ENCODE results near the gene RAE1. TPM values are rescaled to one million over a fixed set of nuclear protein-coding genes. Genes with fewer than 3 reads are reported as not detected.

The RAE1 gene
- total RNA-seq, 1 experiment from 2014 or later: 53.1 TPM

DNA sequence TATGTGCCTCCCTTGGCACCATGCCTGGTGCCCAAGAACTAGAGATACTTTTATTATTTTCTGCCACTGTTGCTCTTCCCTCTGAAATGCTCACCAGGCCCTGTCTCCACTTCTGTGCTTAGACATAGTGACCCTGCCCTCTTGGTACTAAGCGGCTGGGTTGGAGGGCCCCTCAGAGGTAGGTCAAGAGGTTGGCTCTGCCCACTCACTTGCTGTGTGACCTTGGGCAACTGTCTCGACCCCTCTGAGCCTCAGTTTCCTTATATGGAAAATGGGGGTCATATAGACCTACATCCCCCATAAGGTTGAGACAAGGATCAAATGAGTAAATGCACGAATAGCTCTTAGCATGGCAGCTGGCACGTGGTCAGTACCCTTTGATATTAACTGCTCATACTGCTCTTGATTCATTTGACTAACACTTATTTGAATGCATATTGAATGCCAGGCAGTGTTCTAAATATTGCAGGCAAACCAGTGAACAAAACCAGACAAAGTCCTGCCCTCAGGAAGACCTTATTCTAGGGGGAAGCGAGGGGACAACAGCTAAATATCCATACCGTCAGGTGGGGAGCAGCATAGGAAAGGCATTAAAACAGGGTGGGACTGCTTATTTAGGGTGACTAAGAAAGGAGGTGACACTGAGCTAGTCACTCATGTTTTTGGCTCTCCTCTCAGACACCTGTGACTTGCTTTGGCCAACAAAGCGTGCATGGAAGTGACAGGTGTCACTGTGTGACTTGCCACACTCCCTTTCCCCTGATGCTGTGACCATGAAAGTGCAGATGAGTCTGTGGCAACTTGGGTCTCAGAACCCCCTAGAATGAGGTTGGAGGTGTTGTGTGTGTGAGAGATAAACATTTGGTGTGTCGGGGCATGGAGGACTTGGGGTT is 35.7 kb upstream of the RAE1 start:
- H3K27ac ChIP-seq (ENCODE audit: insufficient read length, low read depth, low read length): no peak overlapping the region
- H4K8ac ChIP-seq (replicated peaks; ENCODE audit: insufficient read length, low read depth, low read length): no peak overlapping the region
- no peak overlapping the region for H3K4ac ChIP-seq (ENCODE audit: low read depth, low read length)
- H3K4me1 ChIP-seq (ENCODE audit: insufficient read depth, low read length): no peaks in the 10 kb centered on the region
- H3K27me3 ChIP-seq (ENCODE audit: insufficient read depth, low read length): no peaks in the 10 kb centered on the region
- no CpG with 5 or more reads among the region's 8 CpGs for WGBS (ENCODE audit: extremely low coverage, insufficient read length, low lambda C conversion rate)
- no peak overlapping the region for H3K14ac ChIP-seq (ENCODE audit: insufficient read depth, low read length)
- H3T11ph ChIP-seq (ENCODE audit: low read length): no peak overlapping the region
- H4K5ac ChIP-seq (ENCODE audit: insufficient read length, low read depth, low read length): no peak overlapping the region
- Mint-ChIP-seq H3K9me3 (no peaks in the 10 kb centered on the region), H3K36me3 (ENCODE audit: insufficient read depth in 1 of 3, low read depth in 3 of 3) (no peaks in the 10 kb centered on the region), H3K27me3 (ENCODE audit: low read depth) (peaks cover 9% of the 10 kb centered on the region), H3K4me3 (no peak overlapping the region), H3K27ac (peak overlapping the region in 2 of 3 experiments; percentile 29 to 68; a peak in 2 of 7 replicates), H3K4me1 (peaks cover 8% of the 10 kb centered on the region in 2 experiments; a peak in 2 of 4 replicates)
- no peak overlapping the region for H3K23ac ChIP-seq (ENCODE audit: insufficient read length, low read depth, low read length)
- H3K23me2 ChIP-seq (ENCODE audit: insufficient read length, low read depth, low read length, poor library complexity, severe bottlenecking): no peaks in the 10 kb centered on the region
- H4K20me1 ChIP-seq (ENCODE audit: control insufficient read depth, insufficient read depth, insufficient read length): no peaks in the 10 kb centered on the region
- no peak overlapping the region for H3K18ac ChIP-seq (ENCODE audit: insufficient read length, low read depth, low read length)
- H4K91ac ChIP-seq (ENCODE audit: insufficient read length, low read depth, low read length): no peak overlapping the region
- no peak overlapping the region for H3K9ac ChIP-seq (ENCODE audit: extremely low read depth, insufficient read length, low read length)
- H2AK5ac ChIP-seq (ENCODE audit: insufficient read length, low read length): no peak overlapping the region
- TF ChIP-seq, protein P1, sequence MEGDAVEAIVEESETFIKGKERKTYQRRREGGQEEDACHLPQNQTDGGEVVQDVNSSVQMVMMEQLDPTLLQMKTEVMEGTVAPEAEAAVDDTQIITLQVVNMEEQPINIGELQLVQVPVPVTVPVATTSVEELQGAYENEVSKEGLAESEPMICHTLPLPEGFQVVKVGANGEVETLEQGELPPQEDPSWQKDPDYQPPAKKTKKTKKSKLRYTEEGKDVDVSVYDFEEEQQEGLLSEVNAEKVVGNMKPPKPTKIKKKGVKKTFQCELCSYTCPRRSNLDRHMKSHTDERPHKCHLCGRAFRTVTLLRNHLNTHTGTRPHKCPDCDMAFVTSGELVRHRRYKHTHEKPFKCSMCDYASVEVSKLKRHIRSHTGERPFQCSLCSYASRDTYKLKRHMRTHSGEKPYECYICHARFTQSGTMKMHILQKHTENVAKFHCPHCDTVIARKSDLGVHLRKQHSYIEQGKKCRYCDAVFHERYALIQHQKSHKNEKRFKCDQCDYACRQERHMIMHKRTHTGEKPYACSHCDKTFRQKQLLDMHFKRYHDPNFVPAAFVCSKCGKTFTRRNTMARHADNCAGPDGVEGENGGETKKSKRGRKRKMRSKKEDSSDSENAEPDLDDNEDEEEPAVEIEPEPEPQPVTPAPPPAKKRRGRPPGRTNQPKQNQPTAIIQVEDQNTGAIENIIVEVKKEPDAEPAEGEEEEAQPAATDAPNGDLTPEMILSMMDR (conservative IDR thresholded peaks at IDR 0.05): no peak
- no peak overlapping the region for H3K4me2 ChIP-seq (ENCODE audit: insufficient read depth, insufficient read length, low read length)
- H2BK5ac ChIP-seq (ENCODE audit: insufficient read length, low read length): no peak overlapping the region
- no peak overlapping the region for H3K56ac ChIP-seq (ENCODE audit: insufficient read length, low read depth, low read length)
- no peaks in the 10 kb centered on the region for H3K79me1 ChIP-seq (ENCODE audit: insufficient read depth, low read depth, low read length, poor library complexity, severe bottlenecking)
- no peak overlapping the region for H2BK12ac ChIP-seq (ENCODE audit: insufficient read length, low read depth, low read length)
- no peak overlapping the region for H2BK20ac ChIP-seq (ENCODE audit: low read depth, low read length, poor library complexity, severe bottlenecking)
- H2BK120ac ChIP-seq (ENCODE audit: low read depth, low read length, poor library complexity, severe bottlenecking): no peak overlapping the region
- no peak overlapping the region for H2BK15ac ChIP-seq (ENCODE audit: low read depth, low read length)
- DNase-seq: no peak
- H3K79me2 ChIP-seq (ENCODE audit: insufficient read depth, low read length): no peaks in the 10 kb centered on the region
- H2AFZ ChIP-seq (ENCODE audit: low read length): no peak overlapping the region
- H3K9me3 ChIP-seq (ENCODE audit: control insufficient read depth, low read depth, low read length): no peaks in the 10 kb centered on the region
